Measurements from ENCODE around the gene TOLLIP. TPM values are rescaled to one million over a fixed set of nuclear protein-coding genes. Genes with fewer than 3 reads are reported as not detected.

TOLLIP gene
- total and polyA plus RNA-seq, 2 of the 4 experiments (the other 2 are of a cell fraction): 19.7 to 42.9 TPM

- no peak for DNase-seq
- Histone ChIP-seq H3K27ac (ENCODE audit: insufficient read depth, low read length) (no peak overlapping the region), H3K36me3 (ENCODE audit: control insufficient read depth, insufficient read depth, low read length) (peaks cover 13% of the 10 kb centered on the region; the same call in 1 of the 2 replicates), H3K9ac (ENCODE audit: low read depth, low read length) (no peak overlapping the region), H3K56ac (ENCODE audit: extremely low read depth, insufficient read depth, low read length) (no peak overlapping the region), H3K4me3 (ENCODE audit: insufficient read depth, low read depth, low read length) (no peak overlapping the region), H3K4ac (ENCODE audit: low read depth, low read length) (no peak overlapping the region), H3K9me3 (ENCODE audit: control insufficient read depth, insufficient read depth, low read length) (no peaks in the 10 kb centered on the region), H3K18ac (ENCODE audit: low read depth, low read length) (no peak overlapping the region), H2BK15ac (ENCODE audit: low read depth, low read length) (no peak overlapping the region), H2AK5ac (ENCODE audit: low read depth, low read length) (no peak overlapping the region), H3K9me1 (ENCODE audit: insufficient read depth, low read length) (peaks cover 8% of the 10 kb centered on the region), H3K4me2 (ENCODE audit: low read depth, low read length) (no peak overlapping the region), H2AFZ (replicated peaks; ENCODE audit: low read length, poor library complexity) (no peak overlapping the region), H4K91ac (ENCODE audit: insufficient read depth, low read depth, low read length) (no peak overlapping the region), H2BK20ac (ENCODE audit: low read depth, low read length) (no peak overlapping the region), H3K23ac (ENCODE audit: low read depth, low read length) (no peak overlapping the region), H3K4me1 (ENCODE audit: control insufficient read depth, insufficient read depth, low read length) (peaks cover 8% of the 10 kb centered on the region), H2BK5ac (ENCODE audit: low read depth, low read length, poor library complexity, severe bottlenecking) (no peak overlapping the region), H4K5ac (ENCODE audit: low read depth, low read length) (no peak overlapping the region), H4K8ac (ENCODE audit: low read depth in 2 of 2, low read length in 2 of 2) (no peak overlapping the region), H3K27me3 (ENCODE audit: control insufficient read depth, insufficient read depth, low read length) (no peaks in the 10 kb centered on the region), H2AK9ac (replicated peaks; ENCODE audit: low read depth, low read length, poor library complexity) (no peak overlapping the region), H3K79me1 (ENCODE audit: low read depth in 1 of 2, low read length in 2 of 2) (peaks cover 13 to 94% of the 10 kb centered on the region in 2 experiments), H2BK120ac (ENCODE audit: low read depth, low read length) (no peak overlapping the region), H4K20me1 (ENCODE audit: insufficient read depth, low read length) (peaks cover 92% of the 10 kb centered on the region), H3K14ac (replicated peaks; ENCODE audit: low read depth, low read length) (no peak overlapping the region)
- 100% methylated on average over 3 of the region's 13 CpGs; no CpG with 5 or more reads in 1 of the 2 experiments for WGBS, 2 experiments (ENCODE audit: extremely low coverage in 2 of 2, insufficient read length in 1 of 2)
- no TSS peak for BruUV-seq (replicated peaks)
- no peak for TF ChIP-seq MAFK (IDR thresholded peaks at IDR 0.05; ENCODE audit: low read depth, low read length)
- TF ChIP-seq POLR2A (IDR thresholded peaks at IDR 0.05; ENCODE audit: low read depth, low read length): no peak
- TF ChIP-seq RAD21 (IDR thresholded peaks at IDR 0.05; ENCODE audit: low read length): no peak
- no peak for TF ChIP-seq MAZ (IDR thresholded peaks at IDR 0.05; ENCODE audit: borderline replicate concordance, low read depth, low read length)
- no peak for TF ChIP-seq ELK1 (IDR thresholded peaks at IDR 0.05; ENCODE audit: borderline replicate concordance, low read depth, low read length)
- no peak for TF ChIP-seq USF2 (IDR thresholded peaks at IDR 0.05; ENCODE audit: low read depth, low read length)
- TF ChIP-seq RCOR1 (IDR thresholded peaks at IDR 0.05; ENCODE audit: insufficient replicate concordance, low read length): no peak
- no peak for TF ChIP-seq CTCF (conservative IDR thresholded peaks at IDR 0.05; ENCODE audit: low read depth, low read length)
- TF ChIP-seq RFX5 (IDR thresholded peaks at IDR 0.05; ENCODE audit: low read depth, low read length): no peak
- TF ChIP-seq CHD1 (IDR thresholded peaks at IDR 0.05; ENCODE audit: low read depth, low read length): no peak
- TF ChIP-seq NFE2L2 (IDR thresholded peaks at IDR 0.05; ENCODE audit: low read depth, low read length): no peak
- no peak for TF ChIP-seq CEBPB (IDR thresholded peaks at IDR 0.05; ENCODE audit: low read depth, low read length)
- TF ChIP-seq MXI1 (IDR thresholded peaks at IDR 0.05; ENCODE audit: borderline replicate concordance, low read depth, low read length): no peak
- no peak for TF ChIP-seq BHLHE40 (IDR thresholded peaks at IDR 0.05; ENCODE audit: low read depth, low read length)
- no peak for TF ChIP-seq SMC3 (IDR thresholded peaks at IDR 0.05; ENCODE audit: low read depth, low read length)
- no peak for TF ChIP-seq FOS (IDR thresholded peaks at IDR 0.05; ENCODE audit: low read depth, low read length)
- POLR2A ChIA-PET (ENCODE audit: unreplicated experiment): no interaction called here
- intact Hi-C loops (cut with micrococcal nuclease) (no loop called here), in situ Hi-C loops (cut with MboI; ENCODE audit: low sequenced_read_pairs) (no loop called here), dilution Hi-C loops (cut with HindIII; ENCODE audit: low sequenced_read_pairs, unreplicated experiment) (no loop called here)
- ATAC-seq (ENCODE audit: low read depth): no peak
- CTCF ChIA-PET: no interaction called here
Observed at GRCh38 chr11:1302041-1302460, 7.4 kb downstream of the TOLLIP start.

All from IMR-90 (cell line).